Activated CD4-positive, CD25-positive, alpha-beta regulatory T cell treated with anti-CD3 and anti-CD28 coated beads, Interleukin-2, amount 50 U/mL, for 24 hours (primary cell): Measurements from ENCODE around the gene PLXND1.
"Not testable (repeated sequence)": the region's sequence is repeated elsewhere in the genome, so short reads cannot be mapped to it uniquely, and the experiment has no call there.

ENCODE experiments used
- ATAC-seq, 2 donors: fragments of 150-1000 bp; cut with Tn5 transposase; one replicate each; pipeline ENCODE4 v1.10.0; 2021; ENCODE audit warnings: mild to moderate bottlenecking in 1 of 2, moderate library complexity in 1 of 2

PLXND1 gene

GRCh38 chr3:129612534-129613366 is 6.3 kb upstream of the PLXND1 start:
- ATAC-seq = no peak

- ATAC-seq = no peak
These were observed 5.5 kb upstream of the PLXND1 start for GRCh38 chr3:129611812-129612533.

- no peak for ATAC-seq
These were observed 4.9 kb upstream of the PLXND1 start for GRCh38 chr3:129611446-129611800.

- not testable (repeated sequence) for ATAC-seq
These were observed 4.4 kb upstream of the PLXND1 start for GRCh38 chr3:129610794-129611445.

GRCh38 chr3:129610276-129610675 is 3.8 kb upstream of the PLXND1 start:
- no peak for ATAC-seq

GRCh38 chr3:129609591-129610182 is 3.2 kb upstream of the PLXND1 start:
- no peak for ATAC-seq

- no peak for ATAC-seq
These were observed 2.6 kb upstream of the PLXND1 start for GRCh38 chr3:129608936-129609590.

- no peak for ATAC-seq
These were observed 1.8 kb upstream of the PLXND1 start for GRCh38 chr3:129608087-129608935.

GRCh38 chr3:129607391-129608068 is 1.1 kb upstream of the PLXND1 start:
- ATAC-seq = no peak

- ATAC-seq = peak; percentile 11 to 13
These were observed 397 bp downstream of the PLXND1 start for GRCh38 chr3:129605922-129606635.

- ATAC-seq = peak; percentile 52 to 55
These were observed 1.1 kb downstream of the PLXND1 start for GRCh38 chr3:129605203-129605921.

- no peak for ATAC-seq
These were observed 1.7 kb downstream of the PLXND1 start for GRCh38 chr3:129604767-129605166.

- no peak for ATAC-seq
These were observed 2.3 kb downstream of the PLXND1 start for GRCh38 chr3:129603991-129604749.

GRCh38 chr3:129603561-129603942 is 2.9 kb downstream of the PLXND1 start:
- ATAC-seq = no peak

GRCh38 chr3:129602730-129603560 is 3.5 kb downstream of the PLXND1 start:
- no peak for ATAC-seq

GRCh38 chr3:129602309-129602708 is 4.2 kb downstream of the PLXND1 start:
- no peak for ATAC-seq

- no peak for ATAC-seq
These were observed 4.8 kb downstream of the PLXND1 start for GRCh38 chr3:129601713-129602112.

GRCh38 chr3:129600348-129600747 is 6.1 kb downstream of the PLXND1 start:
- ATAC-seq = no peak
